ENCODE measurements around the gene UTS2B. TPM values are rescaled to one million over a fixed set of nuclear protein-coding genes. Genes with fewer than 3 reads are reported as not detected.

UTS2B gene
- 30.5 TPM for polyA plus RNA-seq (2012; ENCODE audit: insufficient read length, low read depth)

- TF ChIP-seq POLR2AphosphoS5 (IDR thresholded peaks at IDR 0.05; ENCODE audit: low read depth, low read length) (peak; percentile 56; the same call in 1 of the 2 replicates), TAF1 (IDR thresholded peaks at IDR 0.05; ENCODE audit: borderline replicate concordance, insufficient read depth, low read length) (peak; percentile 49; the same call in 1 of the 2 replicates), REST (IDR thresholded peaks at IDR 0.05; ENCODE audit: insufficient read depth in 1 of 2, low read depth in 2 of 2, low read length in 2 of 2) (no peak)
These were observed at the start of gene UTS2B for GRCh38 chr3:191329654-191330529. UTS2B (minus strand) TSS chr3:191330526; CDS start chr3:191282189, 48,337 bp downstream.

GRCh38 chr3:191380001-191380400, 49.7 kb upstream of the UTS2B start:
- TF ChIP-seq TAF1 (IDR thresholded peaks at IDR 0.05; ENCODE audit: borderline replicate concordance, insufficient read depth, low read length): no peak
- TF ChIP-seq FOXP2 (optimal IDR thresholded peaks at IDR 0.05; ENCODE audit: borderline replicate concordance, extremely low read depth, extremely low read length, insufficient read depth): no peak

GRCh38 chr3:191379446-191379845, 49.1 kb upstream of the UTS2B start:
- TF ChIP-seq POLR2AphosphoS5 (IDR thresholded peaks at IDR 0.05; ENCODE audit: low read depth, low read length): no peak; the same call in 1 of the 2 replicates

GRCh38 chr3:191378142-191378812, 48.0 kb upstream of the UTS2B start:
- TF ChIP-seq TAF1 (IDR thresholded peaks at IDR 0.05; ENCODE audit: borderline replicate concordance, insufficient read depth, low read length) (no peak), SIN3A (IDR thresholded peaks at IDR 0.05; ENCODE audit: borderline replicate concordance, insufficient read depth, low read length) (no peak), POLR2AphosphoS5 (IDR thresholded peaks at IDR 0.05; ENCODE audit: low read depth, low read length) (no peak), FOXP2 (optimal IDR thresholded peaks at IDR 0.05; ENCODE audit: borderline replicate concordance, extremely low read depth, extremely low read length, insufficient read depth) (no peak), REST (IDR thresholded peaks at IDR 0.05; ENCODE audit: insufficient read depth in 1 of 2, low read depth in 2 of 2, low read length in 2 of 2) (no peak)

GRCh38 chr3:191376516-191377141, 46.3 kb upstream of the UTS2B start:
- no peak for TF ChIP-seq SIN3A (IDR thresholded peaks at IDR 0.05; ENCODE audit: borderline replicate concordance, insufficient read depth, low read length)
- no peak for TF ChIP-seq FOXP2 (optimal IDR thresholded peaks at IDR 0.05; ENCODE audit: borderline replicate concordance, extremely low read depth, extremely low read length, insufficient read depth)
- TF ChIP-seq TAF1 (IDR thresholded peaks at IDR 0.05; ENCODE audit: borderline replicate concordance, insufficient read depth, low read length): no peak
- no peak for TF ChIP-seq POLR2AphosphoS5 (IDR thresholded peaks at IDR 0.05; ENCODE audit: low read depth, low read length)

GRCh38 chr3:191373327-191373726, 43.0 kb upstream of the UTS2B start:
- no peak for TF ChIP-seq REST (IDR thresholded peaks at IDR 0.05; ENCODE audit: insufficient read depth in 1 of 2, low read depth in 2 of 2, low read length in 2 of 2)
- no peak for TF ChIP-seq SIN3A (IDR thresholded peaks at IDR 0.05; ENCODE audit: borderline replicate concordance, insufficient read depth, low read length)
- TF ChIP-seq TAF1 (IDR thresholded peaks at IDR 0.05; ENCODE audit: borderline replicate concordance, insufficient read depth, low read length): no peak
- no peak for TF ChIP-seq FOXP2 (optimal IDR thresholded peaks at IDR 0.05; ENCODE audit: borderline replicate concordance, extremely low read depth, extremely low read length, insufficient read depth)
- no peak for TF ChIP-seq POLR2AphosphoS5 (IDR thresholded peaks at IDR 0.05; ENCODE audit: low read depth, low read length)

All from PFSK-1 (cell line).